Esophagus muscularis mucosa (tissue), 4 donors: Measurements from ENCODE around the gene SND1.

Experiments
- EP300 ChIP-seq: sonication (generic); formaldehyde crosslinking; IDR thresholded peaks from one replicate; pipeline ENCODE4 v1.6.1; 2017; ENCODE audit warnings: antibody characterized with exemption
- POLR2A ChIP-seq: fragments of 450-650 bp; IDR thresholded peaks from one replicate; pipeline ENCODE4 v1.6.1; 2017; ENCODE audit warnings: antibody characterized with exemption, moderate library complexity, mild to moderate bottlenecking, low read depth
- POLR2AphosphoS5 ChIP-seq, 2 donors: sonication (generic); formaldehyde crosslinking; IDR thresholded peaks; one replicate each; pipeline ENCODE4 v1.6.1; 2017; ENCODE audit warnings: antibody characterized with exemption in 2 of 2
- TF ChIP-seq, protein P1 (sequence below), 3 experiments: fragments of 200-600 bp in 2 of 3; fragments of 450-650 bp in 1 of 3; sonication (generic) in 2 of 3; IDR thresholded peaks; one replicate each; pipeline ENCODE4 v1.5.1; 2017 to 2019; ENCODE audit warnings: antibody characterized with exemption in 3 of 3, mild to moderate bottlenecking in 2 of 3, moderate library complexity in 1 of 3

GRCh38 chr7:127628445-127628844, 23.5 kb upstream of the SND1 start:
- TF ChIP-seq, protein P1, sequence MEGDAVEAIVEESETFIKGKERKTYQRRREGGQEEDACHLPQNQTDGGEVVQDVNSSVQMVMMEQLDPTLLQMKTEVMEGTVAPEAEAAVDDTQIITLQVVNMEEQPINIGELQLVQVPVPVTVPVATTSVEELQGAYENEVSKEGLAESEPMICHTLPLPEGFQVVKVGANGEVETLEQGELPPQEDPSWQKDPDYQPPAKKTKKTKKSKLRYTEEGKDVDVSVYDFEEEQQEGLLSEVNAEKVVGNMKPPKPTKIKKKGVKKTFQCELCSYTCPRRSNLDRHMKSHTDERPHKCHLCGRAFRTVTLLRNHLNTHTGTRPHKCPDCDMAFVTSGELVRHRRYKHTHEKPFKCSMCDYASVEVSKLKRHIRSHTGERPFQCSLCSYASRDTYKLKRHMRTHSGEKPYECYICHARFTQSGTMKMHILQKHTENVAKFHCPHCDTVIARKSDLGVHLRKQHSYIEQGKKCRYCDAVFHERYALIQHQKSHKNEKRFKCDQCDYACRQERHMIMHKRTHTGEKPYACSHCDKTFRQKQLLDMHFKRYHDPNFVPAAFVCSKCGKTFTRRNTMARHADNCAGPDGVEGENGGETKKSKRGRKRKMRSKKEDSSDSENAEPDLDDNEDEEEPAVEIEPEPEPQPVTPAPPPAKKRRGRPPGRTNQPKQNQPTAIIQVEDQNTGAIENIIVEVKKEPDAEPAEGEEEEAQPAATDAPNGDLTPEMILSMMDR (IDR thresholded peaks at IDR 0.05): no peak
- no peak for TF ChIP-seq POLR2A
- TF ChIP-seq POLR2AphosphoS5 (IDR thresholded peaks at IDR 0.05): no peak
- TF ChIP-seq EP300: no peak
